Right lobe of liver (tissue), 4 donors: ENCODE data around the gene GPR39.

ENCODE experiments used
- CTCF ChIP-seq, 4 donors: fragments of 200-600 bp in 3 of 4; fragments of 450-650 bp in 1 of 4; IDR thresholded peaks; one replicate each; pipeline versions ENCODE4 v1.5.1 to v1.8.0; 2016 to 2022; ENCODE audit warnings: antibody characterized with exemption in 4 of 4, mild to moderate bottlenecking in 2 of 4
- POLR2A ChIP-seq: fragments of 450-650 bp; IDR thresholded peaks from one replicate; pipeline ENCODE4 v1.6.1; 2017; ENCODE audit warnings: antibody characterized with exemption, mild to moderate bottlenecking
- donor health status: DM: no; HTN: no; CAD: no.
- donor health status: DM: no; HTN: no; CAD: no.
- donor health status: DM: no; HTN: yes; CAD: no.

- TF ChIP-seq CTCF (IDR thresholded peaks at IDR 0.05) (no peak), POLR2A (no peak)
Observed at GRCh38 chr2:132443106-132443505, 26.5 kb downstream of the GPR39 start.
